HG03135 (cell line): Measurements from ENCODE around the gene GNA12.

ENCODE experiments used
- ATAC-seq: cut with Tn5 transposase; IDR thresholded peaks from one replicate; pipeline ENCODE4 v1.9.1; 2021; ENCODE audit warnings: mild to moderate bottlenecking, moderate library complexity; ENCODE audit not compliant: unreplicated experiment

The GNA12 gene, protein sequence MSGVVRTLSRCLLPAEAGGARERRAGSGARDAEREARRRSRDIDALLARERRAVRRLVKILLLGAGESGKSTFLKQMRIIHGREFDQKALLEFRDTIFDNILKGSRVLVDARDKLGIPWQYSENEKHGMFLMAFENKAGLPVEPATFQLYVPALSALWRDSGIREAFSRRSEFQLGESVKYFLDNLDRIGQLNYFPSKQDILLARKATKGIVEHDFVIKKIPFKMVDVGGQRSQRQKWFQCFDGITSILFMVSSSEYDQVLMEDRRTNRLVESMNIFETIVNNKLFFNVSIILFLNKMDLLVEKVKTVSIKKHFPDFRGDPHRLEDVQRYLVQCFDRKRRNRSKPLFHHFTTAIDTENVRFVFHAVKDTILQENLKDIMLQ

DNA sequence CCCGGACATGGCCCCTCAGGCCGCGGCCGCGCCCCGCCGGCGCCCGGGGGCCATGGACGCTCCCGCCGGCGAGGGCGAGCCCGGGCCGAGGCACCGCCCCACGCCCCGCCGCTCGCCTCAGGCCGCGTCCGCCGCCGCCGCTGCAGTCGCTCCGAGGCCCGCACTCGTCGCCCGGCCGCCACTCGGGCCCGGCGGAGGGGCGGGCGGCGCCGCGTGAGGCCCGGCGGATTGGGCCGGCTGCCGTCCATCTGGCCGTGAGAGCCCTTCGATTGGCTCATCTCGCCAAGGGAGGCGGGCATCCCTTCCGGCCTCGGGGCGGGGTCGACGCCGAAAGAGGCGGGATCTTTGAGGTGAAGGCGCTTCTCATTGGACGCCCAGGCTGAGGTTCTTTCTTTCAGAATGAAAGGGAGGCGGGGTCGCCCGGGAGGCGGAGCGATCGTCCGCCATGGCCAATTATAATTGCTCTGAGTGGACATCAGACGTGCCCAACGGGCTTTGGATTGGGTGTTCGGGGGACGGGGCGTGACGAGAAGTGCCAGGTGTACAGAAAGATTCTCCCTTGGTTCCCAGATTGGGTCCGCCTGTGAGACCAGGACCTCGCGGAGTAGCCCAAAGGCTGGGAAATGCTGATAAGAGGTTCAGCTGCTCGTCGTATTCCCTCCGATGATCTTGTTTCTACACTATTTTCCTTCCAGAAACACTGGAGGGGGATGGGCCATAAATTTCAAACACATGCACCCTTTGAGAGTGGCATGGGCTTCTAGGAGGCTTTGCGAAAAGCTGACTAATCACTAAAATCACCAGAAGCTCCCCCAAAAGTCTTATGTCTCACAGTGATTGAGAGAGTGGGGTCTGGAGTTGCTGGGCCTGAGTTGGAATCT, at the start of gene GNA12:
Gene GNA12, minus strand, starts transcription at position 156 of the 881 bp plus-strand sequence. Its CDS starts 147 bp downstream, at position 9.
- peak; percentile 95 for ATAC-seq

DNA sequence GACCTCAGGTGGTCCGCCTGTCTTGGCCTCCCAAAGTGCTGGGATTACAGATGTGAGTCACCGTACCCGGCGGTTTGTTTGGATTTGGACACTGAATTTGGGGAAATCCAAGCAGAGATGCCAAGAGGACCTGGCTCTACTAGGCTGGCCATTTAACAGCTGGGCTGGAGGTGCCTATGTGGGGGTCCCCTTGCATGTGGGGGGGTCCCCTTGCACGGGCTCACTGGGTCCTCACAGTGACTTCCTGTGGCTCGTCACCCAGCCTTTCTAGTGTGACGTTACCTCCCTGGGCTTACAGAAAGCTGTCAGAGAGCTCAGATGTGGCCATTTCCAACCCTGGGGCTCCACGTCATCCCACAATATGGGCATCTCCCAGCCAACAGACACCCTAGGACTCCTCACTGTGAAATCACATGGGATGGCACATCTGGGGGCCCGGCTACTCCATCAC, 49.3 kb upstream of the GNA12 start:
- no peak for ATAC-seq

DNA sequence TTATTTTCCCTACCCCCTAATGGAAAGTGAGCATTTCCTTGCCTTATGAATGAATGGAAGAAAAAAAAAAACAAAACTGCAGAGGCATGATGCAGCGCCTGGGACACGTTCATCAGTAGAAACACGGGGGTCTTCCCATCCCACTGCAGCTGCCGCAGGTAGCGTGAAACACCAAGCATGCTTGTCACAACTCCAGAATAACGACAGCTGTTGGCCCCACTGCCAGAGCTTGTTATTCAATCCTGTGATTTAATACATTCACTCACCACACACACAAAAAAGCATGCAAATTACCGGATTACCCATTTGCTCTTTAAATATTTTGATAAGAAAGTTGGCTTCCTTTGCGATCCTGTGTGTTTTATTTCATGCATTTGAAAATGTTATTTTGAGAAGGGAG, 48.4 kb upstream of the GNA12 start:
- no peak for ATAC-seq

DNA sequence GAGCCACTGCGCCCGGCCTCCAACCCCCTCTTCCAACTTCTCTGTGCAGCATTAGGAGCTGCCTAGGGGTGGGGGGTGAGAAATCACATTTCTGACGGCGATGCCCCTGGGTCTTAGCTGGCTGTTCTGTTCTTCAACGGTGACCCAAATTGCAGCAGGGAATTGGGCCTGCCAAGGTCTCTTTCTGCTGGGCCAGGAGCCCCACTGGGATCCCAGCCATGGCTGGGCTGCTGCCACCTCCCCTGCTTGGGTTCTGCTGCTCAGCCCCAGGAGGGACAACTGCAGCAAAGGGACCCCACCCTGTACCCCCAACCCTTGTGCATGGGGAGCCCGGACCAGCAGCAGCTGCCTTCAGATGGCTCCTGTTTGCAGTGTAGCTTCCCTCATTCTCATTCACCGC, 43.7 kb upstream of the GNA12 start:
- no peak for ATAC-seq

DNA sequence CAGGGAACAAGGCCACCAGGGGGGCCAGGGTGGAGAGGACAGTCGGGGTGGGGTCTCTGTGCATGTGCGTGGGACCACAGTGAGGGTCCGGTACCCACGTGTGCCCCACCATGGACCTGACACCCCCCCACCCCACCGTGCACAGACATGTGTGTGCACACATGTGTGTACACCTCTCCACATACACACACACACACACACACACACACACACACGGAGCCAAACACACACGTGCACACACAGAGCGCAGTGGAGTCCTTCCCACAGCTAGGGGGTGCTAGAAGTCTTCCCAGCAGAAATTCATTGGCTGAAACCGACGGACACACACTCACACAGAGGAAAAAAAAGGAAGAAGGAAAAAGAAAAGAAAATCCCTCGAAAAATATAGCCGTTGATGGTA, 42.8 kb upstream of the GNA12 start:
- no peak for ATAC-seq

DNA sequence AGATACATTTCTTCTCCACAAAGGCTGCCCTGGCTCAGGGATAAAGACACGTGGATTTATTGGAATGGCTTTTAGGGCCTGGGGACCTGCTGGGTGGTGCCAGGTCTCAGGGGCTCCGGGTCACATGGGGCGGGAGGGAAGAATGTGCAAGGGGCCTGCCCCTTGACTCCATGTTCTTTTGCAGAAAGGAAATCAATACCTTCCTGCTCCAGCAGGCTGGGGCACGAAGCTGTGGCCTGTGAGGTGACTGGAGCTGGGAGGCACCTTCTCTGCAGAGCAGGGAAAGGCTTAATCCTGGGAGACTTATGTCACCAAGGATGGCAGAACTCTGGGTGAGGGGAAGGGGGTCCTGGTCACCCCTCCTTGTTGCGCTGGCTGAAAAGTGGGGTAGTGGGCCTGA, 42.3 kb upstream of the GNA12 start:
- ATAC-seq = no peak

DNA sequence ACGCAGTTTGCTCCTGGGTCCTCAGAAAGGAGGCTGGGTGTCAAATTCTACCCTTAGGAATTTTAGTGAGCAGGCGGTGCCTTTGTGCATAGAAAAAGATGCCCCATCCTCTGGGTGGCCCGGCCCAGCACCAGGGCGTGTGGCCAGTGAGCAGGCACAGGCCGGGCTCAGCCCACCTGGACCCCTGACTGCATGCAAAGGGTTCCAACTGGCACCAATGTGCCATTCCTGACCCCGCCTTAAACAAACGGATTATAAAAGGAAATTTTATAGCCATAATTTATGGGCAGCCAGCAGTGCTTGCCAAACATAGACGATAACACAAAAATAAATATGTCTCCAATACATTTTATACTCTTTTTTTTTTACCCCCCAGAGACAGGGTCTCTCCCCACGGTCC, 40.1 kb upstream of the GNA12 start:
- no peak for ATAC-seq

DNA sequence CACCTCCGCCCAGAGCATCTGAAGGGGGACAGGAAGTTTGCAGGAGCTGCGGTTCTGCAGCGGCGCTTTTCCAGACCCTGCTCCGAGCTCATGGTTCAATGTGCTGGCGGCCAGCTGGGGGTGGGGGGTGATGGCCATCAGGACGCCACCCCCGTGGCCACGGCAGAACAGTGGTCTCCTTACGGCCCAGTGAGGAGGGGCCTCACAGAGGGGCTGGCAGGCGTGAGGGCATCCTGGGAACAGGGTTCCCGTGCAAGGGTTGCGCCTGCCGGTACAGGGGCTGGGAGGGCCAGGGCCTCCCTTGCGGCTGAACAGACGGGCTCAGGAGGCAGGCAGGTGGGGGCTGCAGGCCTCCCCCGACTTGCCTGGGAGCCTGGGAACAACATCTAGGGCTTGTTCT, 39.0 kb upstream of the GNA12 start:
- ATAC-seq = no peak

DNA sequence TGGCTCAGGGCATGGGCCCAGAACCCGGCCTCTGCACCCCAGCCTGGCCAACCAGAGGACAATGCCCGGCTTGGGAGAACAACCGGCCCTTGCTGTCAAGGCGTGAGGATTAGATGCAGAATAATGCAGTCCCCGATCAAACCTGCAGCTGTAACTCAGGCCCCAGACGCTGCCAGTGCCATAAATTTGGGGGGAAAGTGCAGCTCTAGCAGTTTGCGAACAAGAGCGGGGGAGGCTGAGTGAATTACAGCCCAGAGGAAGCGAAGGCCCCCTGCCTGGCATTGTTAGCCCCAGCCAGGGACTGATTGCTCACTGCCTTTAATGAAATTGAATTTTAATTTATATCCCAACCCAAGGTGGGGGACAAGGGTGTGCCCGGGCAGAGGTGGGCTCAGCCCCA, 38.0 kb upstream of the GNA12 start:
- no peak for ATAC-seq

DNA sequence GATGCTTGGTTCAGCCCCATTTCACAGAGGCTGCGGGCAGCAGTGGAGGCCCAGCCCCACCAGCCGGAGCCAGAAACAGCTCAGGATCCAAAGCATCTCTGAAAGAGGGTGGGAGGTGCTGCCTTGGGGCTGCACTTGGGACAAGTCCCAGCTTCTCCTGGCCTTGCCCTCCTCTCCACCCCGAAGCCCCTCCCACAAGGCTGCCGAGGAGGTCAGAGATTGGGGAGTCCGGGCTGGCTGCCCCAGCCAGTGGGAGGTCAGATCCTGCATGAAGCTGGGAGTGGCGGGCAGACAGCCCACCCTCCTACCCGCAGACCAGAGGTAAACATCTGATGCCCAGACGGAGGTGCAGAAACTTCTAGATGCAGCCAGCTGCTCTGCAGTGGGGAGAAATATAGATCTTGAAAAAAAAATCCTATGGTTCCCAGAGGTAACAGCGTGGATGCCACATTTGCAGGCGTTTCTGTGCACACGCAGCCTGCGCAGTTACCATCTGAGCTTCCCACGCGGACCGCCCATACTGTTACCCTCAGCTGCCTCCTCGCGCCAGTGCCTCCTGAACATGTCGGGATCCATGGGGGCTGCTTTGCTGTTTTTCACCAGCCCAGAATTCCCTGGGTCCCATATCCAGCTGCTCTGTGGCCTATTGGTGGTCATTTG, 36.9 kb upstream of the GNA12 start:
- no peak for ATAC-seq

DNA sequence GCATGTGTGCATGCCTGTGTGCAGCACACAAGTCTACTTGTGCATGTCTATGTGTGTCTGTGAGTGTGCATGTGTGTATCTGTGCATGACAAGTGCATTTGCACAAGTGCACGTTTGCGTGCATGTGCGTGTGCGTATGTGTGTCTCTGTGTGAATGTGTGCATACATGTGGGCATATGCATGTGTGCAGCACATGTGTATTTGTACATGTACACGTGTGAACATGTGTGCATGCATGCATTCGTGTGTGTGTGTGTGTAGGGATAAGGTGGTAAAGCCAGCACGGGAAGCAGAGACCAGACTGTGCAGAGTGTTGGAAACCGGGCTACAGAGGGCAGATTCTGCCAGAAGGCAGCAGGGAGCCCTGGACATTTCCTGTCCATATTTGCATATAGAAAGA, 35.9 kb upstream of the GNA12 start:
- ATAC-seq = no peak

DNA sequence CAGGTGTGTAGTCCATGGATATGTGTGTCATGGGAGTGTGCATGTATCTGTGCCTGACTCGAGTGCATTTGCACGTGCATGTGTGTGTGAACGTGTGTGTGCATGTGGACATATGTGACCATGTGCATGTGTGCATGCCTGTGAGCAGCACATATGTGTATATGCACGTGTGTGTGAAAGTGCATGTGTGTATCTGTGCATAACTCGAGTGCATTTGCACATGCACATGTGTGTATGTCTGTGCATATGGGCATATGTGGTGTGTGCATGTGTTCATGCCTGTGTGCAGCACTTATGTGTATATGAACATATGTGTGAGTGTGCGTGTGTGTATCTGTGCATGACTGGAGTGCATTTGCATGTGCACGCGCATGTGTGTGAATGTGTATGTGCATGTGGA, 35.2 kb upstream of the GNA12 start:
- ATAC-seq = no peak

DNA sequence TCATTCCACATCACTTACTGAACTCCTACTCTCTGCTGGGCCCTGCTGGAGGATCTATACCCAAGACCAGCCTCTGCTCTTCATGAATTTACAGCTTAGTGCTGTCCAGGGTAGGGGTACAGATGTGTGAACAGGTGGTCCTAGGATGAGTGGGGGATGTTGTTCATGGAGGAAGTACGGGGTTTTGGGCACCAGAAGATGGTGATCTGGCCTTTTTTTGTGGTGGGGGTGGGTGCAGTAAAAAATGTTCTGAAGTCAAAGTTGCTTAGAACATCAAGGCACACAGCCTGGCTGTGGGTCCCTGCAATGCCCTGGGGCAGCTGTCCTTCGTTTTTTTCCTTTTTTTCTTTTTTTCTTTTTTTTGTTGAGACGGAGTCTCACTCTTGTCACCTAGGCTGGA, 34.2 kb upstream of the GNA12 start:
- no peak for ATAC-seq

DNA sequence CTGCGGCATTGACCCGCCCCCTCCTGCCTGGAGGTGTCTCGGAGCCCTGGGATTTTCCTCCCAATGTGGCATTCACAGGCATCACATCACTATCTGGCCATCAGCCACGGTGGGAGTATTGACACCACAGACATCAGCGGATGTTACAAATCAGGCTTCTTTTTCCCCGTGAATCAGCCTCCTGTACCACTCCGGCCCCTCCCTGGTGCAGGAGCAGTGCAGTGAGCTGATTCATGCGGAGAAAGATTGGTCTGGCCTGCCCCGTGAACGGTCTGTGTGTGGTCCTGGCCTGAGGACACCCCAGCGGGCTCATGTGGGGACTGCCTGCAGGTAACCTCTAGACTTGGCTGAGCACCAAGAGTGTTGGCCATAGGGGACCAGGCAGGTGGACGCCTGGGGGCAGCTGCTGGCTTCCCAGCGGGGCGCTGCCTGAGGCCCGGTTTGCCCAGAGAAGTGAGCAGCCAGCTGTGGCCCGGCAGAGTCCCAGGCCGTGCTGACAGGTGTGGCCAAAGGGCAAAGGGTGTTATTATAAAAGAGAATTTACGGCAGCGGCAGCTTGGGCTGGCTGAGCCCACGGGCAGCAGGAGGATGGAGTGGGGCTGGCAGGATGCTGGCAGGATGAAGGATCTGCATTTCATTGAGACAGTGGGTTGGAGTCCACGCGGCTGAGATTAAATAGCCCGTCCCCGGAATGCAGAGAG, 32.1 kb upstream of the GNA12 start:
- ATAC-seq = no peak

DNA sequence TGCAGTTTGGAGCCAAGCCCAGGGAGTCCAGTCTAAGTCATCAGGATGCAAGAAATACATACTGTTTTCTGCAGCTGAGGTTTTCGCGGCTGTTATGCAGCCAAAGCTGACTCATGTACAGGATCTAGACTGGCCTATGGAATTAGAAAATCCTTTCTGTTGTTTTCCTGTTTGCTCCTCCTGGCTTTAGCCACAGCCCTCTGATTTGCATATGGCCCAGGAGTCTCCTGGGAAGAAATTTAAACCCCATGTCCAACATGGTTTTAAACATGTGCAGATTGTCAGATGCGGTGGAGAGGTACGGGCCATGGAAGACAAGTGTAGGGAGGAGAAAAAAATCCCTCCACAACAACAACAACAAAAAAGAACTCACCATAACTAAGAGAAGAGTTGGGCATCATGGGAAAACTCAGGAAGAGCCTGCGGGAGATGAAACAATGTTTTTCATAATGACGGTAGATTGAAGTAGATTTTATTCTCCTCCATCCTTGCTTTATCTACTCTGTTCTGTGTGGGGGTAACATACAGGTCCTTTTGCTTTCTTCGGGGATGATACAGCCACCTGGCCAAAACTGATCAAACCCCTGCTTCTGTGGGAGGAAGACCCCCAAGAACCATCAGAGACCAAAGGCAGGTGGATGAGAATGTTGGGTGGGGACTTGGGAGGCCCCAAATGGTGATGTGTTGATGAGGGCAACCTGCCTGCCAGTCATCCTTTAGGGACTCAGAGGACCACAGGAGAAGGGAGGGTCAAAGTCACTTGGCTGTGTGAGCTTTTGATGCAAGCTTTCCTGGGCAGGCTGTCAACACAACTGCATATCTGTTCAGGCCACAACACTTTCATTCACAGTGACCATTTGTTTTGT, 29.8 kb upstream of the GNA12 start:
- no peak for ATAC-seq

DNA sequence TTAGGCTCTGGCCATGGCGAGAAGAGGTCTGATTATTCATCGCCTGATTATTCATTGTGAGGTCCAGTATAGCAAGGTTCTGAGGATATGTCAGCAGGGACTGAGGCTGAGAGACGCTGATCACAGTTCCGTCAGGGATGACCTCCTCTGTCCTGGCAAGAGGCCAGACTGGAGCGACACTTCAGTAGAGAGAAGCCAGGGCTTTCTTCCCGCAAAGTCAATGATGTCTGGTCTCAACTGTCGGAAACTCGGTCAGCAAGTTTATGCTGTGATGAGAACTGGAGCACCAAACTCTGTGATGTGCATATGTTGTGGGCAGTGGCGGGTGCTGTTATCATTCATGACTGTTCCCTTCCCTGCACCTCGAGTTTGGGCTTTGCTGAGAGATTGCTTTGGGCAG, 29.0 kb upstream of the GNA12 start:
- no peak for ATAC-seq

DNA sequence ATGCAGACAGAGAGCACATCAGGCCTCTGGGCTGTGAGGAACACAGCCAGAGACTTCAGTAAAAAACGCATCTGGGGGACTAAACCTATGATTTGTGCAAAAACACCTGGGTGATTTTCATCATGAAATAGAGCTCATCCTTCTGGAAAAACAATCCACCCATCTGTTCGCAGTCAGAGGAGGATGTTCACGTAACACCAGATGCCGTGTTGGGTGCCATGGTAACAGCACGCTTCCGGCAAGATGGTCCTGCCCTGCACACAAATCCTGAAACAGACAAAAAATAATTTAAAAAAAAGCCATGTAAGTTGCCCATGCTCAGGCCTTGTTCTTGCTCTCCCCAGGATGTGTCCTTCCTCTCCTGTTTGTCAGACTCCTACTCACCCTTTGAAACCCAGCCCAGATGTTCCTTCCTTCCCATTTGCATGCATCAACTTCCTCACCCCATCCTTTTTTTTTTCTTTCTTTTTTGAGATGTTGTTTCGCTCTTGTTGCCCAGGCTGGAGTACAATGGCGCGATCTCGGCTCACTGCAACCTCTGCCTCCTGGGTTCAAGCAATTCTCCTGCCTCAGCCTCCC, 28.3 kb upstream of the GNA12 start:
- no peak for ATAC-seq

DNA sequence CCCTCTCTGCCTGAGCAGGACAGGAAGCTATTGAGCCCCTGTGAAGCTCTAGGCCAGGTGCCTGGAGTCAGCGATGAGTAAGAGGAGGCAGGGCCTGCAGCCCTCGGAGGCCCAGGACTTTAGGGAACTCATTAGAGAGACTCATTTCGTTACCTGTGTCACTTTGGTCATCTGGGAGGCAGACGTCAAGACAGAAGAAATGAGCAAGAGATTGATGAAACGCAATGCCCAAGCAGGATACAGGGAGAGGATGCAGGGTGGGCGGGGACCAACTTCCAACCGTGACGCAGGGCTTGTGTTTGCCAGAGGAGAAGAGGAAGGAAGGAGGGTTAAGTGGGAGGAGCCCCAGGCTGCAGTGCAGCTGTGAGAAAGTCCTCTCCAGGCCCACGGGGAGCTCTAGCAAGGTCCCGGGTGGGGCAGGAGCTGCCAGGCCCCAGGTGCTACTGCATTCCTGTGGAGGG, 26.4 kb upstream of the GNA12 start:
- no peak for ATAC-seq

DNA sequence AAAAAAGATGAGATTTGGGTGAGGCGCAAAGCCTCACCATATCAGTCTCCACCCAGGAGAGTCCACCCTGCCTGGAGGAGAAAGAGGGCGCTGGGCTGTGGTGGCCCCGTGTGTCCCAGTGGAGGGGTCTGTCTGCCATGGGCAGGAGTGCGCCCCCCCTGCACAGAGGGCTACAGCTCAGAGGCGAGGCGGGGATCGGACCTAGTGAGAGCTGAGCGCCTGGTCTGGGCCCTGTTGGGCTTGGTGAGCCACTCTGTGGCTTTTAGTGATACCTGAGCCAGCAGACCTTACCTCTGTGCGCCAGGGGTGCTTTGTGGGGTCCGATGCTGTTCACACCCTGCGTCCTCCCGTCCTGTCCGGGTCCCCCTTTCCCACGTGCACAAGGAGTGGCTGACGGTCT, 25.9 kb upstream of the GNA12 start:
- ATAC-seq = no peak

DNA sequence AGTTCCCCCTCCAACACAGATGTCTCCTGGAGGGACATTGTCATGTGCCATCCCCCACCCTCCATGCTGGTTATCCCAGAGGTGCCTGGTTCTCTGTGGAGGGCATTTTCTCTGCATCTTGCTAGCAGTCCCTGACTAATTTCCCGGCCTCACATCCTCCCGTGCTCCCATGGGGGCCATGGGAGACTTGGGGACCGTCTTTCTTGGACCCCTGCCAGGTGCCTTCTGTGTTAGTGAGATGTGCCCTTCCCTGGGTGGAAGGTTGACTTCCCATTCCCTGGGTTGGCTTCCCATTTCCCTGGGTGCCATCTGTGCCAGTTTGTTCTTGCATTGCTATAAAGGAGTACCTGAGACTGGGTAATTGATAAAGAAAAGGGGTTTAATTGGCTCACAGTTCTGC, 22.5 kb upstream of the GNA12 start:
- ATAC-seq = no peak
